Gastroesophageal sphincter (tissue), 3 donors: ENCODE results near the gene COL4A3.

Experiments used
- POLR2A ChIP-seq, 2 donors: fragments of 450-650 bp; IDR thresholded peaks; one replicate each; pipeline ENCODE4 v1.6.1; 2017; ENCODE audit warnings: antibody characterized with exemption in 2 of 2, mild to moderate bottlenecking in 2 of 2, moderate library complexity in 1 of 2
- POLR2AphosphoS5 ChIP-seq: sonication (generic); formaldehyde crosslinking; IDR thresholded peaks from one replicate; pipeline ENCODE4 v1.6.1; 2017; ENCODE audit warnings: antibody characterized with exemption
- TF ChIP-seq, protein P1 (sequence below), 4 experiments: fragments of 200-600 bp in 2 of 4; fragments of 450-650 bp in 2 of 4; sonication (generic) in 1 of 4; IDR thresholded peaks; one replicate each; pipeline ENCODE4 v1.5.1; 2017 to 2019; ENCODE audit warnings: antibody characterized with exemption in 4 of 4, mild to moderate bottlenecking in 2 of 4, moderate library complexity in 2 of 4

DNA sequence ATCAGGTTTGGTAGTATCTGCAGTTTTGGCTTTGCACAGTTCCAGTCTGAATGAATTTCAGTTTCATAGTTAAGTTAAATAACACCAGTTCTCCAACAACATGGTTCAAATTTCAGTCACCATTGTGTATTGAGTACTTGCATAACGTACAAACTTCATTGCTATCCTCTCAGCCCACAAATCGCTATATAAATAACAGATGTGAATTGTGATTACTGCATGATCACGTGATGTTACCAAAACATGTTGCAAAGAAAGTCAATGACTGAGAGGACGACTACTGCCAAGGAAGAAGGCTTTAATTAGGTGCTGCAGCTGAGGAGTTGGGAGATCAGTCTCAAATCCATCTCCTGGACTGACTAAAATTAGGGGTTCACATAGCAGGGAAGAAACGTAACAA is 48.7 kb upstream of the COL4A3 start:
- no peak for TF ChIP-seq POLR2A (IDR thresholded peaks at IDR 0.05)
- TF ChIP-seq, protein P1, sequence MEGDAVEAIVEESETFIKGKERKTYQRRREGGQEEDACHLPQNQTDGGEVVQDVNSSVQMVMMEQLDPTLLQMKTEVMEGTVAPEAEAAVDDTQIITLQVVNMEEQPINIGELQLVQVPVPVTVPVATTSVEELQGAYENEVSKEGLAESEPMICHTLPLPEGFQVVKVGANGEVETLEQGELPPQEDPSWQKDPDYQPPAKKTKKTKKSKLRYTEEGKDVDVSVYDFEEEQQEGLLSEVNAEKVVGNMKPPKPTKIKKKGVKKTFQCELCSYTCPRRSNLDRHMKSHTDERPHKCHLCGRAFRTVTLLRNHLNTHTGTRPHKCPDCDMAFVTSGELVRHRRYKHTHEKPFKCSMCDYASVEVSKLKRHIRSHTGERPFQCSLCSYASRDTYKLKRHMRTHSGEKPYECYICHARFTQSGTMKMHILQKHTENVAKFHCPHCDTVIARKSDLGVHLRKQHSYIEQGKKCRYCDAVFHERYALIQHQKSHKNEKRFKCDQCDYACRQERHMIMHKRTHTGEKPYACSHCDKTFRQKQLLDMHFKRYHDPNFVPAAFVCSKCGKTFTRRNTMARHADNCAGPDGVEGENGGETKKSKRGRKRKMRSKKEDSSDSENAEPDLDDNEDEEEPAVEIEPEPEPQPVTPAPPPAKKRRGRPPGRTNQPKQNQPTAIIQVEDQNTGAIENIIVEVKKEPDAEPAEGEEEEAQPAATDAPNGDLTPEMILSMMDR (IDR thresholded peaks at IDR 0.05): no peak
- no peak for TF ChIP-seq POLR2AphosphoS5
